Endothelial cell of umbilical vein (primary cell): ENCODE results near the gene UBAC1. TPM values are rescaled to one million over a fixed set of nuclear protein-coding genes. Genes with fewer than 3 reads are reported as not detected.

Experiments used
- BruUV-seq: library from RNA; stranded (reverse); fragments of 400-500 nt; replicated peaks from 2 replicates; lab custom pipeline; 2021; lab: Mats Ljungman, UMichigan
- CTCF ChIA-PET: fragments of 300-600, 350-600 bp; sonication (Branson Sonifier 250); formaldehyde crosslinking; loops from one replicate; lab custom pipeline; 2021; ENCODE audit warnings: antibody characterized with exemption, inconsistent platforms; lab: Charles Lee
- POLR2A ChIA-PET: fragments of 300-600, 350-600 bp; sonication (Branson Sonifier 250); formaldehyde crosslinking; loops from one replicate; lab custom pipeline; 2021; ENCODE audit warnings: antibody characterized with exemption, inconsistent platforms; lab: Charles Lee
- DNase-seq: peaks from one replicate; pipeline ENCODE4 v3.0.0-alpha.2; 2011; ENCODE audit warnings: low read depth, low spot score
- FAIRE-seq: peaks from 2 replicates; lab custom pipeline; 2011; peaks lifted over from hg19 to GRCh38; lab: Jason Lieb, UNC
- H2AFZ ChIP-seq: 2 replicates; pipeline ENCODE4 v1.6.0; 2012; ENCODE audit warnings: low read depth, low read length, control low read depth, inconsistent platforms
- H3K27ac ChIP-seq: 2 replicates; pipeline ENCODE4 v1.5.1; 2011; ENCODE audit warnings: low read depth, mild to moderate bottlenecking, control low read depth, low read length, moderate library complexity; ENCODE audit not compliant: insufficient read depth
- H3K27me3 ChIP-seq, 2 experiments: 2 replicates each; pipeline versions ENCODE4 v1.6.0 to v1.6.1; 2011; ENCODE audit warnings: low read length in 2 of 2, mixed read lengths in 1 of 2; ENCODE audit not compliant: control insufficient read depth in 2 of 2, insufficient read depth in 2 of 2
- H3K36me3 ChIP-seq, 2 experiments: 2 replicates in 1 of 2; 3 replicates in 1 of 2; pipeline ENCODE4 v1.5.1; 2011; ENCODE audit warnings: low read length in 2 of 2, mild to moderate bottlenecking in 1 of 2, moderate library complexity in 1 of 2; ENCODE audit not compliant: control insufficient read depth in 2 of 2, insufficient read depth in 2 of 2; ENCODE audit errors: extremely low read depth in 1 of 2
- H3K4me1 ChIP-seq: 3 replicates; pipeline ENCODE4 v1.5.1; 2011; ENCODE audit warnings: mild to moderate bottlenecking, low read length; ENCODE audit not compliant: control insufficient read depth, insufficient read depth; ENCODE audit errors: extremely low read depth
- H3K4me2 ChIP-seq: 2 replicates; pipeline ENCODE4 v1.6.1; 2011; ENCODE audit warnings: low read length, control low read depth, mixed read lengths; ENCODE audit not compliant: insufficient read depth
- H3K4me3 ChIP-seq, 3 experiments: fragments of 200-600 bp in 1 of 3; sonication (generic), shearing (Covaris generic) in 1 of 3; replicated peaks in 1 of 3; 2 replicates each; pipeline ENCODE4 v1.5.1; 2011 to 2016; ENCODE audit warnings: control low read depth in 3 of 3, low read length in 3 of 3, mild to moderate bottlenecking in 2 of 3, inconsistent platforms in 1 of 3, low read depth in 1 of 3, moderate library complexity in 1 of 3; ENCODE audit not compliant: insufficient read depth in 1 of 3
- H3K79me2 ChIP-seq: 2 replicates; pipeline ENCODE4 v1.6.0; 2012; ENCODE audit warnings: low read length, inconsistent platforms; ENCODE audit not compliant: control insufficient read depth, insufficient read depth
- H3K9ac ChIP-seq: replicated peaks from 2 replicates; pipeline ENCODE3; 2011; ENCODE audit warnings: low read length, control low read depth; ENCODE audit not compliant: insufficient read depth; ENCODE audit errors: extremely low read depth
- H3K9me1 ChIP-seq: replicated peaks from 3 replicates; pipeline ENCODE4 v1.6.0; 2011; ENCODE audit warnings: mild to moderate bottlenecking, low read length; ENCODE audit not compliant: control insufficient read depth, insufficient read depth; ENCODE audit errors: extremely low read depth
- H3K9me3 ChIP-seq: replicated peaks from 2 replicates; pipeline ENCODE4 v1.5.1; 2012; ENCODE audit warnings: low read length, inconsistent platforms; ENCODE audit not compliant: control insufficient read depth, insufficient read depth
- H4K20me1 ChIP-seq: replicated peaks from 2 replicates; pipeline ENCODE3; 2011; ENCODE audit warnings: mild to moderate bottlenecking, low read length; ENCODE audit not compliant: control insufficient read depth, insufficient read depth; ENCODE audit errors: extremely low read depth
- CTCF ChIP-seq, 2 donors: IDR thresholded peaks; 1 replicate in 1 of 2; 2 replicates in 1 of 2; pipeline ENCODE4 v1.5.1; 2011; ENCODE audit warnings: low read length in 2 of 2, mild to moderate bottlenecking in 2 of 2, moderate library complexity in 2 of 2, control low read depth in 1 of 2, inconsistent platforms in 1 of 2, low read depth in 1 of 2; ENCODE audit not compliant: insufficient read depth in 1 of 2; ENCODE audit errors: extremely low read depth in 1 of 2
- EZH2 ChIP-seq: IDR thresholded peaks from 2 replicates; pipeline ENCODE4 v1.6.1; 2012; ENCODE audit warnings: borderline replicate concordance, low read depth, mild to moderate bottlenecking, moderate library complexity, low read length, inconsistent platforms; ENCODE audit not compliant: severe bottlenecking
- FOS ChIP-seq: IDR thresholded peaks from 2 replicates; pipeline ENCODE4 v1.6.1; 2011; ENCODE audit warnings: mild to moderate bottlenecking, low read length, moderate library complexity, borderline replicate concordance; ENCODE audit not compliant: insufficient read depth
- GATA2 ChIP-seq: IDR thresholded peaks from 2 replicates; pipeline ENCODE4 v1.7.0; 2011; ENCODE audit warnings: low read depth, mild to moderate bottlenecking, moderate library complexity, mixed read lengths, low read length; ENCODE audit not compliant: insufficient read length, insufficient read depth
- JUN ChIP-seq: IDR thresholded peaks from 2 replicates; pipeline ENCODE4 v1.6.1; 2011; ENCODE audit warnings: borderline replicate concordance, low read depth; ENCODE audit not compliant: insufficient read length, insufficient read depth
- MAX ChIP-seq: IDR thresholded peaks from 2 replicates; pipeline ENCODE4 v1.6.1; 2011; ENCODE audit not compliant: insufficient read depth, insufficient read length
- MYC ChIP-seq: IDR thresholded peaks from one replicate; pipeline ENCODE4 v1.6.1; 2011; ENCODE audit warnings: mild to moderate bottlenecking, low read depth, low read length
- POLR2A ChIP-seq: IDR thresholded peaks from 2 replicates; pipeline ENCODE4 v1.6.1; 2012; ENCODE audit warnings: low read depth, mild to moderate bottlenecking, control low read depth, low read length
- POLR2AphosphoS5 ChIP-seq: IDR thresholded peaks from 2 replicates; pipeline ENCODE4 v1.6.1; 2012; ENCODE audit warnings: low read depth, mild to moderate bottlenecking, control low read depth, low read length, moderate library complexity; ENCODE audit not compliant: insufficient read depth
- dilution Hi-C: fragments of 300-500 bp; cut with MboI; formaldehyde crosslinking; loops from one replicate; pipeline ENCODE4 v1.15.0; 2019; ENCODE audit warnings: low sequenced_read_pairs; ENCODE audit not compliant: extremely low pct_ligation_motif_present
- intact Hi-C: fragments of 100-400 bp; cut with micrococcal nuclease; formaldehyde crosslinking; loops from one replicate; pipeline ENCODE4 v1.10.0; 2022
- polyA plus RNA-seq, 4 experiments: library from polyadenylated mRNA; depleted of rRNA in 3 of 4; stranded (reverse) in 3 of 4; unstranded in 1 of 4; fragments of >200 nt; gene quantifications; 2 replicates each; pipeline versions ENCODE4 v1.2.1 to v1.2.3, GENCODE V29; 2011 to 2012; ENCODE audit warnings: missing spikeins in 1 of 4
- total RNA-seq: library from RNA; stranded (reverse); gene quantifications from 2 replicates; pipeline ENCODE4 v1.2.3, GENCODE V29; 2021

Gene UBAC1
- total and polyA plus RNA-seq, 2 donors (not counting 3 experiments of a cell fraction or from before 2014, with no cell fraction given), result 39.5 to 56.7 TPM

GRCh38 chr9:135983208-135984071, 22.3 kb upstream of the UBAC1 start:
- Histone ChIP-seq H3K27ac (no peak overlapping the region), H3K9me1 (no peaks in the 10 kb centered on the region), H4K20me1 (no peaks in the 10 kb centered on the region), H3K4me1 (peaks cover 4% of the 10 kb centered on the region), H3K27me3 (no peaks in the 10 kb centered on the region), H3K79me2 (no peaks in the 10 kb centered on the region), H3K9ac (no peak overlapping the region), H3K4me3 (no peak overlapping the region), H3K9me3 (no peaks in the 10 kb centered on the region), H2AFZ (no peak overlapping the region), H3K4me2 (no peak overlapping the region), H3K36me3 (no peaks in the 10 kb centered on the region)
- ChIA-PET POLR2A (no interaction called here), CTCF (interaction anchor here (0.8 to 1.9 kb wide), 3 partner anchors 16 to 139 kb away, joined by 4 to 6 read pairs (median 5); no protein-coding TSS in a partner anchor)
- TF ChIP-seq CTCF (IDR thresholded peaks at IDR 0.05; ENCODE audit: extremely low read depth in 1 of 2, insufficient read depth in 1 of 2, low read depth in 1 of 2, low read length in 2 of 2) (no peak), GATA2 (no peak), FOS (no peak), MAX (no peak), POLR2A (no peak), MYC (no peak), POLR2AphosphoS5 (no peak), EZH2 (no peak), JUN (no peak)
- BruUV-seq, result no TSS peak
- FAIRE-seq (no peak), DNase-seq (no peak)
- dilution Hi-C loops (no loop called here), intact Hi-C loops (no loop called here)
